Neural cell (in vitro differentiated cells): Measurements from ENCODE around the gene ATP11C.

Experiments
- CTCF ChIP-seq: fragments of 450-650 bp; IDR thresholded peaks from 2 replicates; pipeline ENCODE4 v1.5.1; 2014; ENCODE audit warnings: antibody characterized with exemption, mild to moderate bottlenecking, moderate library complexity; ENCODE audit not compliant: poor library complexity, severe bottlenecking
- EP300 ChIP-seq: fragments of 450-650 bp; conservative IDR thresholded peaks from 2 replicates; pipeline ENCODE4 v1.6.1; 2014; ENCODE audit warnings: antibody characterized with exemption, mild to moderate bottlenecking, moderate library complexity; ENCODE audit not compliant: poor library complexity, severe bottlenecking
- EZH2 ChIP-seq: fragments of 200-600, 300-800 bp; shearing (Covaris generic), sonication (generic); IDR thresholded peaks from 2 replicates; pipeline ENCODE4 v1.6.1; 2014; ENCODE audit warnings: antibody characterized with exemption, low read length, borderline replicate concordance, mild to moderate bottlenecking; ENCODE audit not compliant: insufficient read depth, poor library complexity, severe bottlenecking
- MXI1 ChIP-seq: fragments of 450-650 bp; conservative IDR thresholded peaks from 2 replicates; pipeline ENCODE4 v1.6.1; 2014; ENCODE audit warnings: antibody characterized with exemption, mild to moderate bottlenecking; ENCODE audit not compliant: poor library complexity, severe bottlenecking
- POLR2AphosphoS5 ChIP-seq: IDR thresholded peaks from 2 replicates; pipeline ENCODE4 v1.6.1; 2012
- RAD21 ChIP-seq: fragments of 450-650 bp; conservative IDR thresholded peaks from 2 replicates; pipeline ENCODE4 v1.6.1; 2014; ENCODE audit warnings: antibody characterized with exemption, mild to moderate bottlenecking, moderate library complexity
- REST ChIP-seq: IDR thresholded peaks from 2 replicates; pipeline ENCODE4 v1.6.1; 2012; ENCODE audit warnings: borderline replicate concordance
- SMC3 ChIP-seq: fragments of 450-650 bp; conservative IDR thresholded peaks from 2 replicates; pipeline ENCODE4 v1.6.1; 2014; ENCODE audit warnings: antibody characterized with exemption, mild to moderate bottlenecking, moderate library complexity; ENCODE audit not compliant: poor library complexity
- TAF1 ChIP-seq: IDR thresholded peaks from 2 replicates; pipeline ENCODE4 v1.6.1; 2012; ENCODE audit warnings: low read depth

- TF ChIP-seq TAF1 = no peak
- TF ChIP-seq CTCF = no peak
- TF ChIP-seq POLR2AphosphoS5 = no peak
- no peak for TF ChIP-seq EZH2
- TF ChIP-seq RAD21 = no peak
- no peak for TF ChIP-seq EP300
- TF ChIP-seq REST = no peak
- no peak for TF ChIP-seq SMC3
- no peak for TF ChIP-seq MXI1
These were observed 240.4 kb downstream of the ATP11C start for GRCh38 chrX:139692506-139692849.
